Inflammatory macrophage treated with lipopolysaccharide for 1 hour (primary cell): ENCODE results near the gene SCG2.
"Not testable (repeated sequence)": the region's sequence is repeated elsewhere in the genome, so short reads cannot be mapped to it uniquely, and the experiment has no call there.

Experiments
- DNase-seq, 2 donors: peaks; one replicate each; pipeline ENCODE4 v3.0.0-alpha.2; 2020 to 2022

Gene SCG2

GRCh38 chr2:223612501-223612900 lies 10.3 kb upstream of the SCG2 start:
- no peak for DNase-seq

- DNase-seq = no peak
Observed at GRCh38 chr2:223611061-223611460, 8.9 kb upstream of the SCG2 start.

GRCh38 chr2:223607476-223607875 lies 5.3 kb upstream of the SCG2 start:
- no peak for DNase-seq

- DNase-seq = no peak
Observed at GRCh38 chr2:223606946-223607345, 4.8 kb upstream of the SCG2 start.

- no peak for DNase-seq
Observed at GRCh38 chr2:223604231-223604630, 2.1 kb upstream of the SCG2 start.

GRCh38 chr2:223602972-223603371 lies 811 bp upstream of the SCG2 start:
- DNase-seq = no peak

GRCh38 chr2:223601018-223601417 lies 1.1 kb downstream of the SCG2 start:
- DNase-seq = no peak

- DNase-seq = no peak
Observed at GRCh38 chr2:223599640-223600380, 2.4 kb downstream of the SCG2 start.

- no peak for DNase-seq
Observed at GRCh38 chr2:223598994-223599639, 3.0 kb downstream of the SCG2 start.

- no peak for DNase-seq
Observed at GRCh38 chr2:223597076-223597475, 5.1 kb downstream of the SCG2 start.

GRCh38 chr2:223596208-223596607 lies 6.0 kb downstream of the SCG2 start:
- DNase-seq = no peak

- no peak for DNase-seq
Observed at GRCh38 chr2:223594831-223595230, 7.3 kb downstream of the SCG2 start.

GRCh38 chr2:223594259-223594658 lies 7.9 kb downstream of the SCG2 start:
- DNase-seq = peak in 1 of 2 donors; percentile 15

- DNase-seq = not testable (repeated sequence)
Observed at GRCh38 chr2:223592689-223593088, 9.5 kb downstream of the SCG2 start.

GRCh38 chr2:223591596-223591995 lies 10.6 kb downstream of the SCG2 start:
- no peak for DNase-seq

GRCh38 chr2:223590964-223591363 lies 11.2 kb downstream of the SCG2 start:
- DNase-seq = no peak

GRCh38 chr2:223589901-223590300 lies 12.3 kb downstream of the SCG2 start:
- DNase-seq = peak; percentile 8

GRCh38 chr2:223588251-223588650 lies 13.9 kb downstream of the SCG2 start:
- DNase-seq = no peak

GRCh38 chr2:223587301-223587700 lies 14.9 kb downstream of the SCG2 start:
- DNase-seq = no peak

- peak; percentile 46 to 85 for DNase-seq
Observed at GRCh38 chr2:223586261-223586660, 15.9 kb downstream of the SCG2 start.

GRCh38 chr2:223585666-223586065 lies 16.5 kb downstream of the SCG2 start:
- DNase-seq = peak; percentile 3 to 37

- DNase-seq = no peak
Observed at GRCh38 chr2:223582001-223582400, 20.2 kb downstream of the SCG2 start.

- DNase-seq = no peak
Observed at GRCh38 chr2:223580951-223581350, 21.2 kb downstream of the SCG2 start.

GRCh38 chr2:223578846-223579245 lies 23.3 kb downstream of the SCG2 start:
- no peak for DNase-seq

- no peak for DNase-seq
Observed at GRCh38 chr2:223576873-223577272, 25.3 kb downstream of the SCG2 start.
